Large intestine (tissue), 3 donors: ENCODE measurements around the gene TMEM53. TPM values are rescaled to one million over a fixed set of nuclear protein-coding genes. Genes with fewer than 3 reads are reported as not detected.

Source experiments
- DNase-seq, 2 donors: peaks; one replicate each; pipeline versions ENCODE4 v3.0.0 to v3.0.0-alpha.2; 2013
- H3K27ac ChIP-seq: one replicate; pipeline ENCODE4 v1.5.1; 2013; ENCODE audit warnings: low read length
- H3K27me3 ChIP-seq: 2 replicates; pipeline ENCODE4 v1.6.1; 2013; ENCODE audit warnings: low read length; ENCODE audit not compliant: control insufficient read depth, insufficient read depth
- H3K36me3 ChIP-seq: 2 replicates; pipeline ENCODE4 v1.6.1; 2013; ENCODE audit warnings: low read length; ENCODE audit not compliant: control insufficient read depth, insufficient read depth
- H3K4me1 ChIP-seq: one replicate; pipeline ENCODE4 v1.6.1; 2013; ENCODE audit warnings: low read length; ENCODE audit not compliant: control insufficient read depth, insufficient read depth
- H3K4me3 ChIP-seq: one replicate; pipeline ENCODE4 v1.5.1; 2013; ENCODE audit warnings: low read length
- H3K9me3 ChIP-seq: one replicate; pipeline ENCODE4 v1.6.1; 2013; ENCODE audit warnings: mild to moderate bottlenecking, low read depth, low read length, moderate library complexity; ENCODE audit not compliant: control insufficient read depth
- WGBS: methylation state at CpG from one replicate; pipeline ENCODE4 v1.1.5; 2013; ENCODE audit warnings: low lambda C conversion rate; ENCODE audit not compliant: insufficient coverage; 5-methylcytosine and 5-hydroxymethylcytosine counted together
- polyA plus RNA-seq: library from polyadenylated mRNA; unstranded; fragments of 120-200 nt; gene quantifications from one replicate; pipeline ENCODE4 v1.2.1, GENCODE V29; 2013

The TMEM53 gene
- polyA plus RNA-seq, 1 donor = 14.7 TPM

DNA sequence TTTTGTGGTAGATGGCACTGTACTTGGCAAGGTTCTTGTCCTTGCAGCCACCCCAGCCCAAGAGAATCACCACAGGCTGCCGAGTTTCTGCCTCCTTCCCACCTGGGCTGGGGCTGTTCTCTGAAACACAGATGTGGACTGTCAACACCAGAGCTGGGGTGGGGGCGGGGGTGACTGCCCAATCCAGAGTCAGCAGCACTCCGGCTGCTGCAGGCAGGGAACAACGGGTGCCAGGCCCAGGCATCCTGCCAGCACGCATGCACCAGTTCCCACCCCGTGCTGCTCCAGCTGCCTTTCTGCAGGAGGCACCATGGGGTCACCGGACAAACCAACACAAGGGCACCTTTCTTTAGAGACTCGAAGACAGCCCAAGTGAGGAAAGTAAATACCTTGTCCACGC, 14.1 kb downstream of the TMEM53 start:
- no CpG with 5 or more reads among the region's 9 CpGs for WGBS
- DNase-seq = no peak

DNA sequence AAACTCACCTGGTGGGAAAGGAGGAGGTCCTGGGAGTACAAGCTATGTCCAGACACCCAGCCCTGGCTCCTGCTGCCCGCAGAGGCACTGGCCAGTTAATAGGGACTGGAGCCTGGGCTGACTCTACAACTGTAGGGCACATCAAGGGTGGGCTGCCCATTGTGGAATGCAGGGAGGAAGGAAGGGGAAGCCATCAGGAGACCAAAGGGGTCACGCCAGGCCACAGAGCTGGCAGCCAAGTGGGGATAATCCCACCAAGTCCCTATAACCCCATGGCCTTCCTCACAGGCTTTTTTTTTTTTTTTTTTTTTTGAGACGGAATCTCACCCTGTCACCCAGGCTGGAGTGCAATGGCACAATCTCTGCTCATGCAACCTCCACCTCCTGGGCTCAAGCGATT, 14.7 kb downstream of the TMEM53 start:
- no peak overlapping the region for H3K27ac ChIP-seq
- H3K9me3 ChIP-seq = peaks cover 3% of the 10 kb centered on the region
- no peaks in the 10 kb centered on the region for H3K27me3 ChIP-seq
- H3K4me1 ChIP-seq = peaks cover 21% of the 10 kb centered on the region
- WGBS = no CpG with 5 or more reads among the region's 4 CpGs
- H3K36me3 ChIP-seq = peaks cover 18% of the 10 kb centered on the region
- no peak overlapping the region for H3K4me3 ChIP-seq
- no peak for DNase-seq

More for the DNA sequence above, 14.1 kb downstream of the TMEM53 start:
- no peaks in the 10 kb centered on the region for H3K27me3 ChIP-seq
- H3K4me1 ChIP-seq = peaks cover 21% of the 10 kb centered on the region
- H3K27ac ChIP-seq = no peak overlapping the region
- H3K4me3 ChIP-seq = no peak overlapping the region
- peaks cover 14% of the 10 kb centered on the region for H3K36me3 ChIP-seq
- H3K9me3 ChIP-seq = no peaks in the 10 kb centered on the region

DNA sequence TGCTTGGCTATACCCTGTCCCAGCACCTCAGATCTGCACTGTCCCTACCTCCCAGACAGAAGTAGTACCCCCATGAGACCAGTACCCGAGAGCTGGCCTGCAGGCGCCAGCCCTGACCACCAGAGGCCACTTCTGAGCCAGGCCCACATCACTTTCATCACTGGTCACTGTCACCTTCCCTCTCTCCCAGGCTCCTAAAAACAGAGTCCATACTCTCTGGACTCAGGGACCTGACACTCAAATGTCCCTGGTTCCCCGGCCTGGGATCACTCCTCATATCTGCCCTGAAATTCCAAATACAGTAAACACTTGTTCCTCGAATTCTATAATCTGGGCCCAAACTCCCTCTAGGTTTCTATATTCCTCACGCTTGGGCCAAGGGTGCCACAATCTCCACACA, 18.7 kb downstream of the TMEM53 start:
- DNase-seq = no peak
- peaks cover 37% of the 10 kb centered on the region for H3K36me3 ChIP-seq
- no CpG with 5 or more reads among the region's 5 CpGs for WGBS

DNA sequence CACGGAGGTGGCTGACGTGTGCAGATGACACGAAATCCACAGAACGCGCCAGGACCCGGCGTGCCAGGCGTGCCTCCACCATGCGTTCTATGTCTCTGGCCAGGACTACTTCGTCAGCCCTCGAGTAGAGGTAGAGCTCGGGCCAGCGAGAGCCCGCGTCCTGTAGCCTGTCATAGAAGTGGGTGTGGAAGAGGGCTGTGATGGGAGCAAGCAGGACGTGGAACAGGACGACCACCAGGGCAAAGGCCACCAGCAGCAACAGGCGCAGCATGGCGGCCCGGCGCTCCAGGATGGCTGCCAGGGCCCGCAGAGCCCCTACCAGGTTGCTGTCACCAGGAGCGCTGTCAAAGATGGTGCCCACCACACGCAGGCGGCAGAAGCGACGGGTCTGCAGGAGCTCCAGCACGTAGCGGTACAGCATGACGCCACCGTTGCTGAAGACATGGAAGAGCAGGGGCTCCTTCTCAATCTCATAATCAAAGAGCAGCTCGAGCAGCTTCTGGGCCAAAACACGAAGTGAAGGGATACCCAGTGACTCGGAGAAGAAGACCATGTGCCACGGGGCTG, 19.6 kb downstream of the TMEM53 start:
- H3K4me1 ChIP-seq = peaks cover 18% of the 10 kb centered on the region
- 100% methylated on average over 1 of the region's 35 CpGs for WGBS
- peaks cover 45% of the 10 kb centered on the region for H3K36me3 ChIP-seq
- H3K27me3 ChIP-seq = no peaks in the 10 kb centered on the region
- no peak overlapping the region for H3K4me3 ChIP-seq
- no peak overlapping the region for H3K27ac ChIP-seq
- H3K9me3 ChIP-seq = peaks cover 3% of the 10 kb centered on the region
- DNase-seq = no peak

More for the DNA sequence above, 18.7 kb downstream of the TMEM53 start:
- H3K4me3 ChIP-seq = no peak overlapping the region
- H3K27ac ChIP-seq = no peak overlapping the region
- peaks cover 15% of the 10 kb centered on the region for H3K4me1 ChIP-seq
- H3K9me3 ChIP-seq = peaks cover 3% of the 10 kb centered on the region
- no peaks in the 10 kb centered on the region for H3K27me3 ChIP-seq

DNA sequence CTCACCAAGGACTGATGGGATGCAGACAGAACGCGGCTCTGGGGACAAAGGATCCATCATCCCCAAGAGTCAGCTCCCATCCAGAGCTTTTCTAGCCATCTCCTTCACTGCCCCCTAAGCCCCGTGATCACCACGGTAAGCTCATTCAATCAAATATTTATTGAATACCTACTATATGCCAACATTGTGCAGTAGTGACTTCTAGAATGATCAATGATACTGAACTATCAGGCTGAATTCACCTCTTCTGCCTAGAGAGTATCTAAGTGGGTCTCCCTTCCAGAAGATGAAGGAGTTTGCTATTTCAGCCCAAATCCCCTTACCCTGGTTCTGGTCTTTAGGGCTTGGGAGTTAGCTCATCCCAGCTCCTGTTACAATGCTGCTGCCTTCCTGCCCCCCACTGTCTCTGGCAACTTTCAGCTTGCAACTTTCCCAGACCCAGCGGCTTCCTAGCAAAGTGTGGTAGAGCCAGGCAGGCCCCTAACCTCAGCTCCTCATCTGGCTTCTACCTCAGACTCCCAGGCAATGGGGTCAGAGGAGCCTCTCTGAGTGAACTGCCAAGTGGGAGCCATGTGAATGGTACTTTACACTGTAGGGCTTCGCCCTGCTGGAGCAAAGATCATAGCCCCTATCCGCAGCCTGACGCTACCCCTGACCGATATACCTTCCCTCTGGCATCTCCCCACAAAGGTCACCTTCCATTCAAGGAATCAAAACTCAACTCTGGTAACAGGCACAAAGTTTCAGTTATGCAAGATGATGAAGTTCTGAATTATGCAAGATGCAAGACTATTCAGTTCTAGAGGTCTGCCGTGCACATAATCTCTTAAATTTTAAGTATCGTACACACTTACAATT, 20.9 kb downstream of the TMEM53 start:
- Histone ChIP-seq H3K4me1 (peaks cover 32% of the 10 kb centered on the region), H3K9me3 (peaks cover 3% of the 10 kb centered on the region), H3K36me3 (peaks cover 48% of the 10 kb centered on the region), H3K27me3 (no peaks in the 10 kb centered on the region), H3K4me3 (no peak overlapping the region), H3K27ac (no peak overlapping the region)
- no peak for DNase-seq
- 80% methylated on average over 1 of the region's 11 CpGs for WGBS

DNA sequence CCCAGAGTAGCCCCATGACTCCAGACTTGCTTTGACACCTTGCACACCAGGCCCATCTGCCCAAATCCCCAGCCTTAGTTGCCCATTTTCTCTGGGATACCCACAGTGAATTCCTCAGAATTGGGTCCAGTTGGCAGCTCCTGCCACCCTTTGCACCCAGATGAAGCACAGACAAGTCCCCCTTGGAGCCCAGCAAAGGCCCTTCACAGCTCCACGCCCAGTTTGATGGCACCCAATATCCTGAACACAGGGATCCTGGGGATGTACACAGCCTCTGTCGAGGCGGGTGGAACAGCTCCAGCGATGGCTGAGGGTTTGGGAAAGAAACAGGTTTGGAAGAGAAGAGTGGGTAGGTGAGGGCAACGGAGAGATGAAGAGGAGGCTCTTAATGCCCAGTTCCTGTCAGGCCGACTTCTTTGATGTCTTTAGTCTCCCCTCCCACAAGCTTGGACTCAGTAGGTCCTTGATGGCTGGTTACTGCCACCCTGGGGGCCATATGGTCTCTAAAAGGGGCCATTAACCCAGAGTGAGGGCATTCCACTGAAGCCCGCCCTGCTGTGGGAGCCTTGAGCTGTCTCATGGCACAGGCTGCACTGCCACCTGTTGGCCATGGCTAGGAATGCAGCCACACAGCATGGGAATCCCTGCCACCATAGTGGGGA, 21.7 kb downstream of the TMEM53 start:
- Histone ChIP-seq H3K9me3 (peaks cover 3% of the 10 kb centered on the region), H3K27ac (no peak overlapping the region), H3K4me1 (peaks cover 39% of the 10 kb centered on the region), H3K27me3 (no peaks in the 10 kb centered on the region), H3K36me3 (peaks cover 54% of the 10 kb centered on the region), H3K4me3 (no peak overlapping the region)
- WGBS = no CpG with 5 or more reads among the region's 7 CpGs
- DNase-seq = peak; percentile 60 to 63

DNA sequence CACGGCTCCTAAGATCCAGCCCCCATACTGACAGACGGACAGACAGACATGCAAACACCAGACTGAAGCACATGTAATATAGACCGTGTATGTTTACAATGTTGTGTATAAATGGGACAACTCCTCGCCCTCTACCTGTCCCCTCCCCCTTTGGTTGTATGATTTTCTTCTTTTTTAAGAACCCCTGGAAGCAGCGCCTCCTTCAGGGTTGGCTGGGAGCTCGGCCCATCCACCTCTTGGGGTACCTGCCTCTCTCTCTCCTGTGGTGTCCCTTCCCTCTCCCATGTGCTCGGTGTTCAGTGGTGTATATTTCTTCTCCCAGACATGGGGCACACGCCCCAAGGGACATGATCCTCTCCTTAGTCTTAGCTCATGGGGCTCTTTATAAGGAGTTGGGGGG, 23.2 kb downstream of the TMEM53 start:
- Histone ChIP-seq H3K4me3 (no peak overlapping the region), H3K27ac (no peak overlapping the region), H3K4me1 (peaks cover 50% of the 10 kb centered on the region), H3K9me3 (peaks cover 3% of the 10 kb centered on the region), H3K27me3 (no peaks in the 10 kb centered on the region), H3K36me3 (peaks cover 63% of the 10 kb centered on the region)
- no CpG with 5 or more reads among the region's 8 CpGs for WGBS
- DNase-seq = no peak

DNA sequence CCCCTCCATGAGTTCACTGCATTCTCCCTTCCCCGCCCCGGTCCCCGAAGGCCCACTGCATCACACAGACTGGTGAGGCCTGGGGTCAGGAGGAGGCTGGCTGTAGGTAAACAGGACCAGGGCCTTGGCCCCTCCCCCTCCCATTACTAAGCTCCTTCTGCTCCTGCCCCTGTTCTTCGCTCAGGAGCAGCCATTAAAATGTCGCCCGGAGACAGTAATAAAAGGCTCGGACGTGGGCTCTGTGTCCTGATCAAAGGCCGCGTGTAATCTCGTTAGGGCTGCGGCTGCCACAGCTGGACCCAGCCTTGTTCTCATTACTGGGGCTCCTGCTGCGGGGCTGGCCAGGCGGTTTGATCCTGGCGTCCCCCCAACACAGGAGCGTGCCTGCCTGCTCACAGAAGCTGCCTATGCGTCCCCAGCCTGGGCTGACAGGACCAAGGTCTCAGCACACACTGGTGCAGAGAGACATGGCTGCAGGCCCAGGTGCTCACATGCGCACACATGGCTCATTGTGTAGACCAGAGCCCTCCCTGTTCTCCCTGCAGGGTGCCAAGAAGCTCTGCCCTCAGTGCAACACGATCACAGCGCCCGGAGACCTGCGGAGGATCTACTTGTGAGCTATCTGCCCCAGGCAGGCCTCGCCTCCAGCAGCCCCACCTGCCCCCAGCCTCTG, 24.0 kb downstream of the TMEM53 start:
- Histone ChIP-seq H3K4me1 (peaks cover 50% of the 10 kb centered on the region), H3K27me3 (no peaks in the 10 kb centered on the region), H3K36me3 (peaks cover 71% of the 10 kb centered on the region), H3K4me3 (no peak overlapping the region), H3K27ac (peak overlapping the region; percentile 69), H3K9me3 (peaks cover 3% of the 10 kb centered on the region)
- no CpG with 5 or more reads among the region's 23 CpGs for WGBS
- DNase-seq = peak; percentile 84 to 92

DNA sequence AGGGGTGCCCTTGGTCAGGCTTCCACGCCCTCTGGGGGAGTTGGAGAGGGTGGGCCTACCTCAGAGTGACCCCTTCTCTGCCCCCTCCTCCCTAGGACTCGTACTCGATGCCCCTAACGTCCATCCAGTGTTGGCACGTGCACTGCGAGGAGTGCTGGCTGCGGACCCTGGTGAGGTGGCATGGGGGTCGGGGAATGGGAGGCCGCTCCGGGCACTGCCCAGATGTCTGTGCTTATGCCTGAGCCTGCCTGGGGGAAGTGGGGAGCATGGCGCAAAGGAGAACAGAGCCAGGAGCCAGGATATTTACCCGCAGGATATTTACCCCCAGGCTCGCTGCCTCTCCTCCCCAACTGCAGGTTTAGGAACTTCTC, 24.5 kb downstream of the TMEM53 start:
- Histone ChIP-seq H3K36me3 (peaks cover 74% of the 10 kb centered on the region), H3K27ac (peak overlapping the region; percentile 69), H3K4me1 (peaks cover 50% of the 10 kb centered on the region), H3K27me3 (no peaks in the 10 kb centered on the region), H3K9me3 (peaks cover 1% of the 10 kb centered on the region), H3K4me3 (no peak overlapping the region)
- DNase-seq = no peak
- WGBS = no CpG with 5 or more reads among the region's 13 CpGs
